K562 (cell line): Measurements from ENCODE around the gene AHSG. TPM values are rescaled to one million over a fixed set of nuclear protein-coding genes. Genes with fewer than 3 reads are reported as not detected.
A peak's percentile ranks its signal among the peaks of the same experiment; 100 is the strongest.

Experiments
- BRCA1 ChIP-seq, 2 experiments: fragments of 450-650 bp in 1 of 2; sonication (generic) in 1 of 2; formaldehyde crosslinking in 1 of 2; IDR thresholded peaks; 2 replicates each; pipeline versions ENCODE4 v1.5.0 to v1.6.1; 2017 to 2020; ENCODE audit warnings: mild to moderate bottlenecking in 1 of 2, missing genetic modification reagents in 1 of 2
- CAMTA2 ChIP-seq: fragments of 250-450 bp; sonication (Bioruptor Pico); conservative IDR thresholded peaks from 2 replicates; pipeline ENCODE4 v1.5.1; 2022
- ELF4 ChIP-seq: fragments of 450-650 bp; formaldehyde crosslinking; IDR thresholded peaks from 2 replicates; pipeline ENCODE4 v1.4.0; 2022; ENCODE audit warnings: missing genetic modification characterization
- JUND ChIP-seq, 2 experiments: IDR thresholded peaks; 2 replicates in 1 of 2; 3 replicates in 1 of 2; pipeline ENCODE4 v1.6.1; 2011; ENCODE audit warnings: borderline replicate concordance in 2 of 2, low read depth in 2 of 2, low read length in 2 of 2, improper control_type of control experiment in 1 of 2, missing biosample characterization in 1 of 2, missing genetic modification characterization in 1 of 2, missing genetic modification reagents in 1 of 2
- MCM3 ChIP-seq: fragments of 450-650 bp; IDR thresholded peaks from 2 replicates; pipeline ENCODE4 v1.6.1; 2016
- NFYB ChIP-seq: IDR thresholded peaks from 2 replicates; pipeline ENCODE4 v1.6.1; 2011; ENCODE audit warnings: mild to moderate bottlenecking, moderate library complexity; ENCODE audit not compliant: insufficient read length; ENCODE audit errors: extremely low read depth
- NR2C1 ChIP-seq, 2 experiments: fragments of 450-650 bp; IDR thresholded peaks; 2 replicates each; pipeline ENCODE4 v1.6.1; 2017; ENCODE audit warnings: mild to moderate bottlenecking in 2 of 2, antibody characterized with exemption in 1 of 2, inconsistent platforms in 1 of 2, missing compliant biosample characterization in 1 of 2, missing genetic modification characterization in 1 of 2
- PCBP1 ChIP-seq: fragments of 200-400 bp; formaldehyde crosslinking; IDR thresholded peaks from 2 replicates; pipeline ENCODE4 v1.6.1; 2018; ENCODE audit warnings: mild to moderate bottlenecking, low read depth, low read length; ENCODE audit not compliant: poor library complexity, severe bottlenecking
- TCF7 ChIP-seq: sonication (generic); IDR thresholded peaks from 2 replicates; pipeline ENCODE4 v1.6.1; 2016; ENCODE audit warnings: antibody characterized with exemption, borderline replicate concordance
- THAP12 ChIP-seq: fragments of 250-450 bp; sonication (Bioruptor Pico); IDR thresholded peaks from 2 replicates; pipeline ENCODE4 v1.9.0; 2021; ENCODE audit warnings: mild to moderate bottlenecking, inconsistent platforms
- ZBTB34 ChIP-seq: fragments of 250-450 bp; sonication (Bioruptor Pico); IDR thresholded peaks from 2 replicates; pipeline ENCODE4 v1.8.0; 2021; ENCODE audit warnings: mild to moderate bottlenecking, moderate library complexity
- ZBTB40 ChIP-seq, 2 experiments: fragments of 450-650 bp in 1 of 2; sonication (generic) in 1 of 2; formaldehyde crosslinking in 1 of 2; IDR thresholded peaks; 2 replicates each; pipeline versions ENCODE4 v1.7.1 to v1.9.0; 2016 to 2022; ENCODE audit warnings: inconsistent platforms in 1 of 2, mild to moderate bottlenecking in 1 of 2, missing genetic modification reagents in 1 of 2
- ZEB2 ChIP-seq: fragments of 450-650 bp; IDR thresholded peaks from 2 replicates; pipeline ENCODE4 v1.6.1; 2016
- polyA plus RNA-seq, 8 experiments: library from polyadenylated mRNA; depleted of rRNA in 4 of 8; stranded (reverse) in 5 of 8; unstranded in 3 of 8; fragments of >200 nt; fragmentation: Nextera tagmentation in 2 of 8; fragmentation: Illumina TruSeq in 1 of 8; extraction: Ambion mirVana in 2 of 8; extraction: Trizol in 1 of 8; gene quantifications; 2 replicates each; pipeline versions ENCODE4 v1.2.1 to v1.2.3, GENCODE V29; 2011 to 2014; ENCODE audit warnings: inconsistent platforms in 1 of 8, missing spikeins in 1 of 8
- total RNA-seq, 7 experiments: library from RNA; depleted of rRNA in 6 of 7; stranded (reverse); fragments of >200 nt in 6 of 7; fragmentation: Illumina TruSeq in 2 of 7; extraction: Trizol in 2 of 7; gene quantifications; 2 replicates each; pipeline versions ENCODE4 v1.2.1 to v1.2.3, GENCODE V29; 2011 to 2021; ENCODE audit warnings: low replicate concordance in 1 of 7

The AHSG gene
- total and polyA plus RNA-seq, 9 of the 15 experiments (the other 6 are each of a cell fraction or from before 2014, with no cell fraction given) = 0.69 TPM; not detected in 8

- no peak for TF ChIP-seq NFYB
- TF ChIP-seq THAP12 = no peak
- TF ChIP-seq CAMTA2 (CRISPR knock-in tag) = no peak
- no peak for TF ChIP-seq MCM3
- TF ChIP-seq ELF4 (CRISPR knock-in tag) = no peak
- no peak for TF ChIP-seq ZBTB40 (IDR thresholded peaks at IDR 0.05)
- no peak for TF ChIP-seq ZBTB40 (CRISPR knock-in tag; IDR thresholded peaks at IDR 0.05)
- TF ChIP-seq PCBP1 = no peak
- no peak for TF ChIP-seq ZBTB34 (CRISPR knock-in tag)
- peak; percentile 78; the same call in 1 of the 2 replicates for TF ChIP-seq ZEB2
- TF ChIP-seq TCF7 = no peak
- TF ChIP-seq BRCA1 (IDR thresholded peaks at IDR 0.05) = no peak
- TF ChIP-seq BRCA1 (CRISPR knock-in tag; IDR thresholded peaks at IDR 0.05) = no peak
- no peak for TF ChIP-seq NR2C1 (IDR thresholded peaks at IDR 0.05)
- TF ChIP-seq NR2C1 (tag; IDR thresholded peaks at IDR 0.05) = no peak
- TF ChIP-seq JUND (IDR thresholded peaks at IDR 0.05; ENCODE audit: borderline replicate concordance, low read depth, low read length) = peak; percentile 54; the same call in 1 of the 2 replicates
- 0 out of 3 replicates have a peak, but pooled peaks have one; percentile 27 for TF ChIP-seq JUND (tag; IDR thresholded peaks at IDR 0.05; ENCODE audit: borderline replicate concordance, low read depth, low read length)
Measured at GRCh38 chr3:186589856-186590579, 22.8 kb upstream of the AHSG start (continued).
